ENCODE measurements around the gene MYL11. TPM values are rescaled to one million over a fixed set of nuclear protein-coding genes. Genes with fewer than 3 reads are reported as not detected.
A peak's percentile ranks its signal among the peaks of the same experiment; 100 is the strongest.

The MYL11 gene
- total RNA-seq, 3 donors from 2014 or later (not counting 1 experiment from before 2014, with no cell fraction given) = 2.9 to 8.0 (median 7.2) TPM

DNA sequence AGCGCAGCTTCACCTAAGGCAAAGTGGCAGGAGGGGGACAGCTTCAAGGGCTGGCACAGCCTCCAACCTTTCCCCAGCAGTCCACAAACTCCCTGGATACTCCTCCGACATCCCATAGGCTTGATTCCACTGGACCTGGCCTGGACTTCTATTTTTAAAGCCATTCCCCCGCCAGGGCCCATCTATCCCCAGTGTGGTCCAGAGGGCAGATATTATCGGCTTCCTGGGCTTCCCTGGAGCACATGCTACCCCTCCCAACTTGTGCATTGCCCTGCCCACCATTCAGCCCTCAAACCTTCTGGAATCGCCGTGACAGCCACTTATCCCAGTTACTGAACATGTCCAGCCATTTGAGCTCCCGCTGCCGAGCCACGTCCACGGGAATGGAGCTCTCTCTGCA is 9.4 kb upstream of the MYL11 start:
- no peak for DNase-seq
- Mint-ChIP-seq H3K4me3 (no peak overlapping the region), H3K4me1 (peaks cover 49 to 54% of the 10 kb centered on the region in 2 donors), H3K27ac (no peak overlapping the region), H3K27me3 (ENCODE audit: low read depth in 2 of 2) (no peaks in the 10 kb centered on the region), H3K9me3 (no peaks in the 10 kb centered on the region), H3K36me3 (peaks cover 15% of the 10 kb centered on the region)
- H3K36me3 ChIP-seq (ENCODE audit: control insufficient read depth, insufficient read depth, low read length) = peaks cover 26% of the 10 kb centered on the region
- H3K4me1 ChIP-seq (ENCODE audit: control insufficient read depth, insufficient read depth, low read length) = peaks cover 24% of the 10 kb centered on the region
- ATAC-seq = no peak
- no peak for TF ChIP-seq CTCF (IDR thresholded peaks at IDR 0.05)
- no peak overlapping the region for H3K4me3 ChIP-seq (ENCODE audit: low read length)
- 96% methylated on average over 10 of the region's 10 CpGs for WGBS (ENCODE audit: insufficient coverage)
- H3K9me3 ChIP-seq (ENCODE audit: control insufficient read depth, insufficient read depth, low read length) = no peaks in the 10 kb centered on the region
- H3K27ac ChIP-seq (ENCODE audit: low read length) = no peak overlapping the region
- intact Hi-C loops (cut with micrococcal nuclease) = no loop called here
- H3K27me3 ChIP-seq (ENCODE audit: control insufficient read depth, insufficient read depth, low read length) = no peaks in the 10 kb centered on the region

DNA sequence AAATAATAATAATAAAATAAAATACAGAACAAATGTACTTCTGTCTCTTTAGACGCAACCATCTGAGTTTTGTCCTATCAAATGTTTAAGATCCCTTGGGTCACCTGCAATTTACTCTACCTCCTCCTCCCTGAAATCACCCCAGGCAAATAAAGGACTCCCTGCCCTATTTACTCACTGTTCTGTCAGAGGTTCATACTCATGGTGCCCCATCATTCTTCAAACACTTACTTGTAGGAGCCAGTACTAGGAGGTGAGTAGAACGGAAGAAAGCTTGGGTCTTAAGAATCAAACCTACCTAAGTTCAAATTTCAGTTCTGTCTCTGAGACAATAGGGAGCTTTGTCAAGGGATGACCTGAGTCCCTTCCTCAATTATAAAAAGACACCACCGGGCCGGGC is 8.1 kb upstream of the MYL11 start:
- H3K9me3 Mint-ChIP-seq = no peaks in the 10 kb centered on the region
- no peak for ATAC-seq
- H3K36me3 Mint-ChIP-seq = peaks cover 15% of the 10 kb centered on the region
- Histone ChIP-seq H3K36me3 (ENCODE audit: control insufficient read depth, insufficient read depth, low read length) (peaks cover 26% of the 10 kb centered on the region), H3K4me3 (ENCODE audit: low read length) (no peak overlapping the region), H3K9me3 (ENCODE audit: control insufficient read depth, insufficient read depth, low read length) (no peaks in the 10 kb centered on the region), H3K4me1 (ENCODE audit: control insufficient read depth, insufficient read depth, low read length) (peaks cover 30% of the 10 kb centered on the region), H3K27me3 (ENCODE audit: control insufficient read depth, insufficient read depth, low read length) (no peaks in the 10 kb centered on the region), H3K27ac (ENCODE audit: low read length) (no peak overlapping the region)
- peak overlapping the region; percentile 80 to 88 for H3K27ac Mint-ChIP-seq
- H3K4me3 Mint-ChIP-seq = peak overlapping the region; percentile 93
- intact Hi-C loops (cut with micrococcal nuclease) = no loop called here
- peaks cover 58 to 61% of the 10 kb centered on the region in 2 donors for H3K4me1 Mint-ChIP-seq
- H3K27me3 Mint-ChIP-seq (ENCODE audit: low read depth in 2 of 2) = peaks cover 0 to 3% of the 10 kb centered on the region in 2 donors
- TF ChIP-seq CTCF (IDR thresholded peaks at IDR 0.05) = no peak
- 91% methylated on average over 4 of the region's 4 CpGs for WGBS (ENCODE audit: insufficient coverage)
- no peak for DNase-seq

DNA sequence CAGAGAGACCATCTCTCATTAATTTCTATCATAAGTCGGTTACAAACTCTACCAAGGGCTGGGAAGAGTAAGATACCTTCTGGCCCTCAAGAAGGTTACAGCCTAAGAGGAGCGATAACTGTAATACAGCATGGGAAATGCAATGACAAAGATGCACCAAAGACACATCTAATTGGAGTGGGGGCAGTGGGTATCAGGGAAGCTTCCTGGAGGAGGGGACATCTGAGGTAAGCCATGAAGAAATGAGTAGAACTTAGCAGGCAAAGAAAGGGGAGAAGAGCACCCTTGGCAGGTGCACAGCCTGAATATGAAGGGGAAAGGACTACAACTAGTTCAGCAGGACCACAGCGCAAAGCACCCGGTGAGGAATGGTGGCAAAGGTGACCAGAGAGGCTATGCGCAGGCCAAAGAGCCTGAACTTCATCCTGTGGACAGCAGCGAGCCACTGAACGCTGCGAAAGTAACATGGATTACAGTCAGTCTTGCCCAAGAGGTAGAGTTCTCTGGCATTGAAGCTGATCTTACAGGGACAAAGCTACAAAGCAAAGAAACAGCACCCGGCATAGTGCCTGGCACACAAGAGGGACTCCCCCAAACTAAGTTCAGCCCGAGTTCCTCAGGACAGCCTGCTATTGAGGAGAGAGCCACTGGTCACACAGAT is 7.1 kb upstream of the MYL11 start:
- ATAC-seq (no peak), DNase-seq (peak in 1 of 2 donors; percentile 3)
- Mint-ChIP-seq H3K27me3 (ENCODE audit: low read depth in 2 of 2) (peaks cover 0 to 3% of the 10 kb centered on the region in 2 donors), H3K36me3 (peaks cover 11% of the 10 kb centered on the region), H3K9me3 (no peaks in the 10 kb centered on the region), H3K27ac (peak overlapping the region; percentile 80 to 88), H3K4me3 (peak overlapping the region; percentile 93), H3K4me1 (peaks cover 63 to 65% of the 10 kb centered on the region in 2 donors)
- peaks cover 22% of the 10 kb centered on the region for H3K36me3 ChIP-seq (ENCODE audit: control insufficient read depth, insufficient read depth, low read length)
- peaks cover 35% of the 10 kb centered on the region for H3K4me1 ChIP-seq (ENCODE audit: control insufficient read depth, insufficient read depth, low read length)
- no peaks in the 10 kb centered on the region for H3K27me3 ChIP-seq (ENCODE audit: control insufficient read depth, insufficient read depth, low read length)
- intact Hi-C loops (cut with micrococcal nuclease) = no loop called here
- H3K4me3 ChIP-seq (ENCODE audit: low read length) = no peak overlapping the region
- H3K9me3 ChIP-seq (ENCODE audit: control insufficient read depth, insufficient read depth, low read length) = no peaks in the 10 kb centered on the region
- 87% methylated on average over 10 of the region's 10 CpGs for WGBS (ENCODE audit: insufficient coverage)
- no peak overlapping the region for H3K27ac ChIP-seq (ENCODE audit: low read length)
- no peak for TF ChIP-seq CTCF (IDR thresholded peaks at IDR 0.05)
